Neural progenitor cell (in vitro differentiated cells): Measurements from ENCODE around the gene SUPV3L1. TPM values are rescaled to one million over a fixed set of nuclear protein-coding genes. Genes with fewer than 3 reads are reported as not detected.

ENCODE experiments used
- DNase-seq: peaks from one replicate; pipeline ENCODE4 v3.0.0-alpha.2; 2016; ENCODE audit warnings: low spot score
- H2AFZ ChIP-seq: fragments of 200-600 bp; sonication (generic); replicated peaks from 2 replicates; pipeline ENCODE4 v1.6.1; 2016; ENCODE audit warnings: antibody characterized with exemption
- H3F3A ChIP-seq: fragments of 200-600 bp; sonication (generic); 2 replicates; pipeline ENCODE4 v1.6.1; 2016; ENCODE audit warnings: antibody characterized with exemption, low read depth
- H3K27ac ChIP-seq: fragments of 200-600 bp; sonication (generic); 2 replicates; pipeline ENCODE4 v1.5.1; 2016; ENCODE audit warnings: mild to moderate bottlenecking
- H3K27me3 ChIP-seq: fragments of 200-600 bp; sonication (generic); 2 replicates; pipeline ENCODE4 v1.6.1; 2016; ENCODE audit warnings: mild to moderate bottlenecking, moderate library complexity
- H3K36me3 ChIP-seq: fragments of 200-600 bp; sonication (generic); 2 replicates; pipeline ENCODE4 v1.5.1; 2016
- H3K4me1 ChIP-seq: fragments of 200-600 bp; sonication (generic); 2 replicates; pipeline ENCODE4 v1.6.1; 2016; ENCODE audit warnings: mixed run types
- H3K4me2 ChIP-seq: fragments of 200-600 bp; sonication (generic); 2 replicates; pipeline ENCODE4 v1.6.1; 2016
- H3K4me3 ChIP-seq: fragments of 200-600 bp; sonication (generic); 2 replicates; pipeline ENCODE4 v1.5.1; 2016
- H3K79me2 ChIP-seq: fragments of 200-600 bp; sonication (generic); 2 replicates; pipeline ENCODE4 v1.6.1; 2016; ENCODE audit warnings: low read depth
- H3K9ac ChIP-seq: fragments of 200-600 bp; sonication (generic); 2 replicates; pipeline ENCODE4 v1.6.1; 2016
- H3K9me3 ChIP-seq: fragments of 200-600 bp; sonication (generic); 2 replicates; pipeline ENCODE4 v1.5.1; 2016; ENCODE audit warnings: low read depth
- H4K20me1 ChIP-seq: fragments of 200-600 bp; sonication (generic); 2 replicates; pipeline ENCODE4 v1.6.1; 2016; ENCODE audit warnings: low read depth
- H3K27ac Mint-ChIP-seq: 3 replicates; pipeline ENCODE4 v1.8.0; 2021; ENCODE audit warnings: mixed read lengths
- H3K27me3 Mint-ChIP-seq: 2 replicates; pipeline ENCODE4 v1.8.0; 2022; ENCODE audit warnings: low read depth, mild to moderate bottlenecking, inconsistent platforms, moderate library complexity, mixed read lengths; ENCODE audit not compliant: insufficient read depth
- H3K36me3 Mint-ChIP-seq: 3 replicates; pipeline ENCODE4 v1.8.0; 2021; ENCODE audit warnings: mixed read lengths
- H3K4me1 Mint-ChIP-seq: 3 replicates; pipeline ENCODE4 v1.8.0; 2021; ENCODE audit warnings: mixed read lengths
- H3K4me3 Mint-ChIP-seq: 3 replicates; pipeline ENCODE4 v1.8.0; 2021; ENCODE audit warnings: mild to moderate bottlenecking, moderate library complexity, mixed read lengths
- H3K9me3 Mint-ChIP-seq: 3 replicates; pipeline ENCODE4 v1.8.0; 2020; ENCODE audit warnings: mixed read lengths
- EZH2 ChIP-seq: fragments of 200-600 bp; sonication (generic); IDR thresholded peaks from 2 replicates; pipeline ENCODE4 v1.6.1; 2017; ENCODE audit warnings: antibody characterized with exemption, mild to moderate bottlenecking, moderate library complexity
- EZH2phosphoT487 ChIP-seq: fragments of 200-600 bp; sonication (generic); IDR thresholded peaks from 2 replicates; pipeline ENCODE4 v1.6.1; 2017; ENCODE audit warnings: antibody characterized with exemption
- total RNA-seq: library from RNA; depleted of rRNA; stranded (reverse); fragments of >200 nt; gene quantifications from 2 replicates; pipeline ENCODE4 v1.2.3, GENCODE V29; 2015; ENCODE audit warnings: low replicate concordance
- TF ChIP-seq, protein P1 (sequence below): fragments of 200-600 bp; sonication (generic); IDR thresholded peaks from 2 replicates; pipeline ENCODE4 v1.5.1; 2017; ENCODE audit warnings: antibody characterized with exemption, mild to moderate bottlenecking

The SUPV3L1 gene
- total RNA-seq, 1 donor from 2014 or later, result 31.9 TPM

DNA sequence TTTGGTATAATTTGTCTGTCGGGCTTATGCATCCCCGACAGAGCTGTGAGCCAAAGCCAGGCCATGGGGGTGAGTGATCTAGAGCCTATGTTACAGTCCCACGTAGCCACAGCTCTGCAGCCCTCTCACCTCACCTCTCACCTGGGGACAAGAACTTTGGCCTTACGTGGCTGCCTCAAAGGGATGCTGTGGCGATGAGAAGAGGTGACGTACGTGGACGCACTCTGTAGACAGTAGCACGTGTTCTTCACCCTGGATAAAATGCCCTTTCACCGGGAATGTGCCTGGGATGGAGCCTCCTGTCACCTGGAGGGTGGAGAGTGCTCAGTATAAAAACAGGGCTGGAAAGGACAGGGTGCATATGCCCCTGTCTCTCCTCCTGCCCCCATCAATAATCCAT is 45.6 kb downstream of the SUPV3L1 start:
- H3K9me3 ChIP-seq, result no peaks in the 10 kb centered on the region
- no peak for DNase-seq
- Mint-ChIP-seq H3K27ac (no peak overlapping the region), H3K36me3 (no peaks in the 10 kb centered on the region), H3K27me3 (peaks cover 11% of the 10 kb centered on the region), H3K4me3 (no peak overlapping the region), H3K9me3 (no peaks in the 10 kb centered on the region), H3K4me1 (peaks cover 28% of the 10 kb centered on the region)
- H3K4me3 ChIP-seq, result no peak overlapping the region
- no peak overlapping the region for H3K27ac ChIP-seq
- no peak overlapping the region for H3K9ac ChIP-seq
- H3K79me2 ChIP-seq, result no peaks in the 10 kb centered on the region
- H4K20me1 ChIP-seq, result no peaks in the 10 kb centered on the region
- no peaks in the 10 kb centered on the region for H3K4me1 ChIP-seq
- no peak overlapping the region for H2AFZ ChIP-seq
- H3F3A ChIP-seq, result no peaks in the 10 kb centered on the region
- no peaks in the 10 kb centered on the region for H3K36me3 ChIP-seq
- H3K4me2 ChIP-seq, result no peak overlapping the region
- TF ChIP-seq EZH2phosphoT487 (no peak), EZH2 (no peak)
- TF ChIP-seq, protein P1, sequence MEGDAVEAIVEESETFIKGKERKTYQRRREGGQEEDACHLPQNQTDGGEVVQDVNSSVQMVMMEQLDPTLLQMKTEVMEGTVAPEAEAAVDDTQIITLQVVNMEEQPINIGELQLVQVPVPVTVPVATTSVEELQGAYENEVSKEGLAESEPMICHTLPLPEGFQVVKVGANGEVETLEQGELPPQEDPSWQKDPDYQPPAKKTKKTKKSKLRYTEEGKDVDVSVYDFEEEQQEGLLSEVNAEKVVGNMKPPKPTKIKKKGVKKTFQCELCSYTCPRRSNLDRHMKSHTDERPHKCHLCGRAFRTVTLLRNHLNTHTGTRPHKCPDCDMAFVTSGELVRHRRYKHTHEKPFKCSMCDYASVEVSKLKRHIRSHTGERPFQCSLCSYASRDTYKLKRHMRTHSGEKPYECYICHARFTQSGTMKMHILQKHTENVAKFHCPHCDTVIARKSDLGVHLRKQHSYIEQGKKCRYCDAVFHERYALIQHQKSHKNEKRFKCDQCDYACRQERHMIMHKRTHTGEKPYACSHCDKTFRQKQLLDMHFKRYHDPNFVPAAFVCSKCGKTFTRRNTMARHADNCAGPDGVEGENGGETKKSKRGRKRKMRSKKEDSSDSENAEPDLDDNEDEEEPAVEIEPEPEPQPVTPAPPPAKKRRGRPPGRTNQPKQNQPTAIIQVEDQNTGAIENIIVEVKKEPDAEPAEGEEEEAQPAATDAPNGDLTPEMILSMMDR, result no peak
- H3K27me3 ChIP-seq, result no peaks in the 10 kb centered on the region

DNA sequence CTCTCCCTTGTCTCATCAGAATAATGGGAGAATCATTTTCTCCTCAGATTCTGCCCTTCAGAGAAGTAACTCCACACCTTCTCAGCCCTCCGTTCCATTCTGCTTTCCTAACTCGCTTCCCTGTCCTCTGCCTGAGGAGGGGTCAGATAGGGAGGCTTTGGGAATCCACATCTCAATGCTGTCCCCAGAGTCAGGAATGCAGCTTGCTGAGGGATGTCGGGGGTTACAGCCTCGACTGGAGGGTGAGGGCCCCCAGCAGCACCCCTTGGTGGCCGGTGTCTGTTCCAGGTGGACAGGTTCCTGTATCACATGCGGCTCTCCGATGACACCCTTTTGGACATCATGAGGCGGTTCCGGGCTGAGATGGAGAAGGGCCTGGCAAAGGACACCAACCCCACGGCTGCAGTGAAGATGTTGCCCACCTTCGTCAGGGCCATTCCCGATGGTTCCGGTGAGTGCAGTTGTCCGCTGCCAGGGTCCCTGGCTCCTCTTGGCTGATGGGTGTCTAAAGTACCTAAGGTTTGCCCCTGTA is 47.0 kb downstream of the SUPV3L1 start:
- H3K36me3 ChIP-seq, result no peaks in the 10 kb centered on the region
- peaks cover 9% of the 10 kb centered on the region for H3K27me3 Mint-ChIP-seq
- peaks cover 33% of the 10 kb centered on the region for H3K4me1 Mint-ChIP-seq
- H3F3A ChIP-seq, result no peaks in the 10 kb centered on the region
- H3K4me3 Mint-ChIP-seq, result no peak overlapping the region
- H3K4me1 ChIP-seq, result no peaks in the 10 kb centered on the region
- no peaks in the 10 kb centered on the region for H3K36me3 Mint-ChIP-seq
- TF ChIP-seq EZH2 (no peak), EZH2phosphoT487 (no peak)
- TF ChIP-seq, protein P1, result no peak
- no peak overlapping the region for H3K4me2 ChIP-seq
- no peak for DNase-seq
- H4K20me1 ChIP-seq, result no peaks in the 10 kb centered on the region
- H3K4me3 ChIP-seq, result no peak overlapping the region
- no peaks in the 10 kb centered on the region for H3K79me2 ChIP-seq
- no peak overlapping the region for H3K9ac ChIP-seq
- H3K27ac Mint-ChIP-seq, result no peak overlapping the region
- H2AFZ ChIP-seq, result no peak overlapping the region
- no peaks in the 10 kb centered on the region for H3K9me3 ChIP-seq
- no peak overlapping the region for H3K27ac ChIP-seq
- H3K9me3 Mint-ChIP-seq, result no peaks in the 10 kb centered on the region
- H3K27me3 ChIP-seq, result no peaks in the 10 kb centered on the region

DNA sequence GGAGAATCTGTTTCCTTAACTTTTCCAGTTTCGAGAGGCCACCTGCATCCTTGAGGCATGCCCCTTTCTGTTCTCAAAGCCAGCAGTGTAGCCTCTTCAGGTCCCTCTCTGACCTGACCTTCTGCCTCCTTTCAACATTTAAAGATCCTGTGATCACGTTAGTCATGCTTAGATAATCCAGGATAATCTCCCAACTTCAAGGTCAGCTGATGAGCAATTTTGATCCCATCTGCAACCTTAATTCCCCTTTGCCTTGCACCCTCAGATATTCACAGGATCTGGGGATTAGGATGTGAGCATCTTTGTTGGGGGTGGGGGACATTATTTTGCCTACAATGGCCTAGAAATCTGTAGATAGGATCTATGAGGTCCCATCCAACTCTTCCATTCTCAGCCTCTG is 48.1 kb downstream of the SUPV3L1 start:
- Histone ChIP-seq H3K9ac (no peak overlapping the region), H3K79me2 (no peaks in the 10 kb centered on the region), H3K4me2 (no peak overlapping the region), H3K9me3 (no peaks in the 10 kb centered on the region), H3K4me1 (peaks cover 5% of the 10 kb centered on the region), H3F3A (peaks cover 6% of the 10 kb centered on the region), H4K20me1 (no peaks in the 10 kb centered on the region), H2AFZ (no peak overlapping the region), H3K36me3 (no peaks in the 10 kb centered on the region), H3K4me3 (no peak overlapping the region), H3K27me3 (no peaks in the 10 kb centered on the region), H3K27ac (no peak overlapping the region)
- Mint-ChIP-seq H3K27ac (no peak overlapping the region), H3K4me1 (peaks cover 44% of the 10 kb centered on the region), H3K4me3 (peak overlapping the region; percentile 16), H3K27me3 (peaks cover 9% of the 10 kb centered on the region), H3K36me3 (no peaks in the 10 kb centered on the region), H3K9me3 (no peaks in the 10 kb centered on the region)
- DNase-seq, result no peak
- TF ChIP-seq EZH2phosphoT487, result no peak
- TF ChIP-seq, protein P1, result no peak
- TF ChIP-seq EZH2, result no peak
